Prostate gland (tissue), 2 donors: ENCODE measurements around the gene IL17RB. TPM values are rescaled to one million over a fixed set of nuclear protein-coding genes. Genes with fewer than 3 reads are reported as not detected.

ENCODE experiments used
- DNase-seq: peaks from one replicate; pipeline ENCODE4 v3.0.0-alpha.2; 2019; ENCODE audit warnings: low spot score
- H3K27ac ChIP-seq, 2 donors: fragments of 200-600 bp; sonication (generic); 2 replicates each; pipeline ENCODE4 v1.5.1; 2017 to 2019
- H3K27me3 ChIP-seq: fragments of 200-600 bp; sonication (generic); replicated peaks from 2 replicates; pipeline ENCODE4 v1.5.1; 2019; ENCODE audit not compliant: insufficient read depth
- H3K36me3 ChIP-seq, 2 donors: fragments of 200-600 bp; sonication (generic); 1 replicate in 1 of 2; 2 replicates in 1 of 2; pipeline versions ENCODE4 v1.5.1 to v1.8.1; 2017 to 2019
- H3K4me1 ChIP-seq: fragments of 200-600 bp; sonication (generic); replicated peaks from 2 replicates; pipeline ENCODE4 v1.5.1; 2019
- H3K4me3 ChIP-seq, 2 donors: fragments of 200-600 bp; sonication (generic); 2 replicates each; pipeline ENCODE4 v1.5.1; 2017 to 2019
- H3K9me3 ChIP-seq: fragments of 200-600 bp; sonication (generic); 2 replicates; pipeline ENCODE4 v1.5.1; 2017
- POLR2A ChIP-seq: fragments of 450-650 bp; IDR thresholded peaks from one replicate; pipeline ENCODE4 v1.6.1; 2016; ENCODE audit warnings: antibody characterized with exemption, mild to moderate bottlenecking
- POLR2AphosphoS5 ChIP-seq: sonication (generic); formaldehyde crosslinking; IDR thresholded peaks from one replicate; pipeline ENCODE4 v1.6.1; 2017; ENCODE audit warnings: antibody characterized with exemption
- WGBS: methylation state at CpG from one replicate; pipeline ENCODE4 v1.1.5; 2018; 5-methylcytosine and 5-hydroxymethylcytosine counted together
- intact Hi-C: fragments of 100-400 bp; cut with DNase I; formaldehyde crosslinking; loops from one replicate; pipeline ENCODE4 v1.14.2; 2022
- total RNA-seq, 2 donors: library from RNA; depleted of rRNA; stranded (reverse); fragments of >200 nt; gene quantifications; one replicate each; pipeline ENCODE4 v1.1.0, GENCODE V29; 2016
- TF ChIP-seq, protein P1 (sequence below), 4 experiments: fragments of 200-600 bp in 2 of 4; fragments of 450-650 bp in 2 of 4; sonication (generic) in 2 of 4; IDR thresholded peaks; 1 replicate in 3 of 4; 2 replicates in 1 of 4; pipeline ENCODE4 v1.5.1; 2016 to 2019; ENCODE audit warnings: antibody characterized with exemption in 4 of 4, mild to moderate bottlenecking in 2 of 4, moderate library complexity in 2 of 4

IL17RB gene
- total RNA-seq, 2 donors from 2014 or later = 6.0 to 14.3 TPM

DNA sequence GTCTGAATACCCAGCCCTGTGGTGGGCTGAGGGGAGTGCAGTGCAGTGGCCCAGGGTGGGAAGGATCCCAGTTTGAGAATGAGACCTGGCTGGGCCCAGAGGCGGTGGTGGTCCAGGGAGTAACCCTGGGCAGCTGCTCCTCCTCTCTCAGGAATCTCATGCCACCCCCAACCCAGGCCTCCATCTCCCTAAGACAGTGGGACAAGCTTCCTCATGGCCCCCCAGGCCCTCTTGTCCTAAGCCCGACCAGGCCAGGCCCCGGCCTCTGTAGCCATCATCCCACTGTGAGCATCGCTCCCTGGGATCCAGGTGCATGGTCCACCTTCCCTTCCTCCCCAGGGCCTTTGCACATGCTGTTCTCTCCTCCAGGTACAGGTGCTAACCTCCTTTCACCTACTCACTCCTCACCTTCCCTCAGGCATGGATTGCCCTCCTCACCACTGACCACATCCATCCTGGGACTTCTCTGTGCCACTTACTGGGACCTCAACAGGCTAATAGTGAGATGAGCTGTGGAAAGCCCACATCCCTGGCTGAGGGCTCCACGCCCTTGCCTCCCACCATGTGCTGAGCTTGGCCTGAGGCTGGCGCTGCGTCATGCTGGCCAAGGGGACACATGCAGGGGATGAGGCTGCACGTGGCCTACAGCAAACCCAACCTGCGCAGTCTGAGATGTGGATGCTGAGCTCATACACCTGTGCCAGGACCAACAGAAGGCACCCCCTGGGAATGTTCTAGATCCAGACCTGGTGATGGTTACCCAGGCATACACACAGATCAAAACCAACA, 10.1 kb upstream of the IL17RB start:
- no peaks in the 10 kb centered on the region for H3K27me3 ChIP-seq
- H3K9me3 ChIP-seq = no peaks in the 10 kb centered on the region
- 100% methylated on average over 8 of the region's 9 CpGs for WGBS
- intact Hi-C loops = no loop called here
- no peak overlapping the region for H3K27ac ChIP-seq
- H3K36me3 ChIP-seq = no peaks in the 10 kb centered on the region
- TF ChIP-seq, protein P1, sequence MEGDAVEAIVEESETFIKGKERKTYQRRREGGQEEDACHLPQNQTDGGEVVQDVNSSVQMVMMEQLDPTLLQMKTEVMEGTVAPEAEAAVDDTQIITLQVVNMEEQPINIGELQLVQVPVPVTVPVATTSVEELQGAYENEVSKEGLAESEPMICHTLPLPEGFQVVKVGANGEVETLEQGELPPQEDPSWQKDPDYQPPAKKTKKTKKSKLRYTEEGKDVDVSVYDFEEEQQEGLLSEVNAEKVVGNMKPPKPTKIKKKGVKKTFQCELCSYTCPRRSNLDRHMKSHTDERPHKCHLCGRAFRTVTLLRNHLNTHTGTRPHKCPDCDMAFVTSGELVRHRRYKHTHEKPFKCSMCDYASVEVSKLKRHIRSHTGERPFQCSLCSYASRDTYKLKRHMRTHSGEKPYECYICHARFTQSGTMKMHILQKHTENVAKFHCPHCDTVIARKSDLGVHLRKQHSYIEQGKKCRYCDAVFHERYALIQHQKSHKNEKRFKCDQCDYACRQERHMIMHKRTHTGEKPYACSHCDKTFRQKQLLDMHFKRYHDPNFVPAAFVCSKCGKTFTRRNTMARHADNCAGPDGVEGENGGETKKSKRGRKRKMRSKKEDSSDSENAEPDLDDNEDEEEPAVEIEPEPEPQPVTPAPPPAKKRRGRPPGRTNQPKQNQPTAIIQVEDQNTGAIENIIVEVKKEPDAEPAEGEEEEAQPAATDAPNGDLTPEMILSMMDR (IDR thresholded peaks at IDR 0.05) = no peak
- no peak for DNase-seq
- no peaks in the 10 kb centered on the region for H3K4me1 ChIP-seq
- no peak overlapping the region for H3K4me3 ChIP-seq

DNA sequence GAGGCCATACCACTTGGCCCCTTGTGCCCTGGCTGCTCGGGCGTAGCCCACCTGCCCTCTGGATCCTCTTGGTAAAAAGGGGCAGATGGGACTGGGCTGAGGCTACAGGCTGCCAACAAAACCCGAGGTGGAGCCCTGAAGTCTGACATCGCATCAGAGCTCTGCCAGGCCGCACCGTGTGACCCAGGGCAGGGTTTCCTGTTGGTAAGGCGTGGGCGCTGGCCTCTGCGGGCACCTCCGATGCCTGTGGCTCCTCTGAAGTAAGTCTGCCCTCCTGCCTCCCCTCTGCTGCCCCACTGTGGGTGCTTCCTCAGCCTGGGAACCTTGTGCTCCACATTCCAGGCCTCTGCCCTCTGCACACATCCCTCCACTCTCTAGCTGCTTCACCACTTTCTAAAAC, 9.0 kb upstream of the IL17RB start:
- WGBS = 90% methylated on average over 10 of the region's 10 CpGs
- DNase-seq = no peak
- intact Hi-C loops = no loop called here
- Histone ChIP-seq H3K36me3 (no peaks in the 10 kb centered on the region), H3K27me3 (no peaks in the 10 kb centered on the region), H3K9me3 (no peaks in the 10 kb centered on the region), H3K4me3 (no peak overlapping the region), H3K4me1 (no peaks in the 10 kb centered on the region), H3K27ac (no peak overlapping the region)
- TF ChIP-seq, protein P1 (IDR thresholded peaks at IDR 0.05) = no peak
- no peak for TF ChIP-seq POLR2A
- TF ChIP-seq POLR2AphosphoS5 = no peak

DNA sequence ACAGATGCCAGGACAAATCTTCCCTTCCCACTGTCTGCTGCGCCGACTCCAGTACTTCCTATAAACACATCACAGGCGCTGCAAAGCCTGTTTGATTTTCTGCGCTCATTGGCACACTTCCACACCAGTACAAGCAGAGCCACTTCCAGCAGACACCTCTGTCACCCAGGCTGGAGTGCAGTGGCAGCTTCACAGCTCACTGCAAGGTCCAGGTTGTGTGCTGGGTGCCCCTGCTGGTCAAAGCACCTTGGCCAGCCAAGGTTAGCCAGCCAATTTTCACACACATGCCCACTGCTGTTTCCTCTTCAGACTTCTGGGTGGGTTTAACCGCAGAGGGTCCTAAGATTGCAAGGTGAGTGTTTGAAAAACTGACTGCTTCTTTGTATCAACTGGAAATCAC, 5.1 kb upstream of the IL17RB start:
- H3K27me3 ChIP-seq = no peaks in the 10 kb centered on the region
- TF ChIP-seq, protein P1 (IDR thresholded peaks at IDR 0.05) = peak in 2 of 4 experiments; percentile 18 to 23
- TF ChIP-seq POLR2AphosphoS5 (peak; percentile 58), POLR2A (no peak)
- H3K36me3 ChIP-seq = no peaks in the 10 kb centered on the region
- WGBS = 72% methylated on average over 5 of the region's 5 CpGs
- no peak overlapping the region for H3K4me3 ChIP-seq
- peaks cover 13% of the 10 kb centered on the region for H3K4me1 ChIP-seq
- H3K27ac ChIP-seq = peak overlapping the region; percentile 85 to 96
- no peaks in the 10 kb centered on the region for H3K9me3 ChIP-seq
- intact Hi-C loops = no loop called here
- DNase-seq = peak; percentile 69

DNA sequence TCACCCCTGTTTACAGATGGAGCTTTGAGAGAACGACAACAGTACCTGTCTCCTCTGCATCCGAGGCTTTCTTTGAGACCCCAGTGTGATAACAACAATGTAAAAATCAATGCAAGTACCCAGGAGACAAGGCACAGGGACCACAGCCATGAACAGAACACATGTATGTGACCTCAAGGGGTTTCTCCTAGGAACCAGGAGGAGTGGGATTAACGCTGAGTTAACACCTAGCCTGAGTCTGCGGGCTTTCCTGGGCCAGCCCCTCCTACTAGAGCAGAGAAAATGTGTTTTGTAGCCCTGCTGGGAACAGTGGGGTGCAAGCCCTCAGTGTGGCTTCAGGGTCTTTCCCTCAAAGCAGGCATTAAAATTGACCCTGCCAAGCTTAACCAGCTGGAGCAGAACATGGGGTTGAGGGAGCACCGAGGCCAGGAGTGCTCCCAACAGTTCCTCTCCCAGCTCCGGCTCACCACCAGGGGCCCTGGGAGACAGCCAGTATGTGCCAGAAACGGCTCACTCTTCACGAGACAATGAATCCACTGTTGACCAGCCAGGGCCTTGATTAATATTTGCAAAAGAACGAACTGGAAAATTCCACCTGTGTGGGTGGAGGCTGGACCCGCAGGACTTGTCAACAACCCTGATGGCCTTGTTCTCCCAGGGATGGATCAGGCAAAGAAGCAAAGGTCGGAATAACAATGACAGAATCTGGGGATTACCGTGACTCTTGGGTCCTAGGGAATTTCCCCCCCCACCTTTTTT, 3.8 kb upstream of the IL17RB start:
- Histone ChIP-seq H3K9me3 (no peaks in the 10 kb centered on the region), H3K27me3 (no peaks in the 10 kb centered on the region), H3K36me3 (no peaks in the 10 kb centered on the region), H3K4me3 (no peak overlapping the region), H3K4me1 (peaks cover 13% of the 10 kb centered on the region), H3K27ac (peak overlapping the region; percentile 85 to 96)
- 38% methylated on average over 12 of the region's 12 CpGs for WGBS
- DNase-seq = peak; percentile 94
- TF ChIP-seq POLR2AphosphoS5 (peak; percentile 96), POLR2A (peak; percentile 50)
- TF ChIP-seq, protein P1 (IDR thresholded peaks at IDR 0.05) = peak in 3 of 4 experiments; percentile 39 to 90 (median 68)
- intact Hi-C loops = no loop called here
